ENCODE measurements around the gene PRKAA1.

PRKAA1 gene

GRCh38 chr5:40755407-40756365, 42.5 kb downstream of the PRKAA1 start, which contains the start of gene TTC33 (continued):
- TF ChIP-seq, protein P1, sequence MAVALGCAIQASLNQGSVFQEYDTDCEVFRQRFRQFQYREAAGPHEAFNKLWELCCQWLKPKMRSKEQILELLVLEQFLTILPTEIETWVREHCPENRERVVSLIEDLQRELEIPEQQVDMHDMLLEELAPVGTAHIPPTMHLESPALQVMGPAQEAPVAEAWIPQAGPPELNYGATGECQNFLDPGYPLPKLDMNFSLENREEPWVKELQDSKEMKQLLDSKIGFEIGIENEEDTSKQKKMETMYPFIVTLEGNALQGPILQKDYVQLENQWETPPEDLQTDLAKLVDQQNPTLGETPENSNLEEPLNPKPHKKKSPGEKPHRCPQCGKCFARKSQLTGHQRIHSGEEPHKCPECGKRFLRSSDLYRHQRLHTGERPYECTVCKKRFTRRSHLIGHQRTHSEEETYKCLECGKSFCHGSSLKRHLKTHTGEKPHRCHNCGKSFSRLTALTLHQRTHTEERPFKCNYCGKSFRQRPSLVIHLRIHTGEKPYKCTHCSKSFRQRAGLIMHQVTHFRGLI (tag by site-specific recombination; IDR thresholded peaks at IDR 0.05) = peak; percentile 92
- TF ChIP-seq ZNF157 (tag by site-specific recombination; IDR thresholded peaks at IDR 0.05) (no peak), MZF1 (tag by site-specific recombination; IDR thresholded peaks at IDR 0.05; ENCODE audit: borderline replicate concordance) (peak; percentile 89), ZNF837 (tag by site-specific recombination; IDR thresholded peaks at IDR 0.05) (no peak), ZNF112 (tag by site-specific recombination; IDR thresholded peaks at IDR 0.05) (no peak), ZNF266 (tag by site-specific recombination; IDR thresholded peaks at IDR 0.05; ENCODE audit: low read depth) (no peak), ZNF19 (tag by site-specific recombination; IDR thresholded peaks at IDR 0.05; ENCODE audit: low read depth) (no peak), ZNF521 (tag by site-specific recombination; IDR thresholded peaks at IDR 0.05) (no peak), INSM2 (tag by site-specific recombination; IDR thresholded peaks at IDR 0.05) (peak; percentile 49; the same call in 1 of the 2 replicates), ZNF292 (tag by site-specific recombination; IDR thresholded peaks at IDR 0.05; ENCODE audit: borderline replicate concordance, low read depth) (no peak), ZNF670 (tag by site-specific recombination; IDR thresholded peaks at IDR 0.05; ENCODE audit: low read depth) (no peak), ZNF658 (tag by site-specific recombination; IDR thresholded peaks at IDR 0.05) (no peak), ZFHX2 (tag by site-specific recombination; conservative IDR thresholded peaks at IDR 0.05) (peak; percentile 85), ZNF654 (tag by site-specific recombination; IDR thresholded peaks at IDR 0.05; ENCODE audit: low read depth) (no peak), ZNF146 (tag by site-specific recombination; IDR thresholded peaks at IDR 0.05) (no peak), ZNF114 (tag by site-specific recombination; IDR thresholded peaks at IDR 0.05) (no peak), PRDM4 (tag by site-specific recombination; IDR thresholded peaks at IDR 0.05) (no peak), ZBTB7A (tag by site-specific recombination; IDR thresholded peaks at IDR 0.05; ENCODE audit: low read depth) (no peak), MEIS1 (CRISPR knock-in tag; IDR thresholded peaks at IDR 0.05; ENCODE audit: borderline replicate concordance) (0 out of 2 replicates have a peak, but pooled peaks have one; percentile 40), GLIS2 (tag by site-specific recombination; IDR thresholded peaks at IDR 0.05) (0 out of 2 replicates have a peak, but pooled peaks have one; percentile 46), HIC1 (tag by site-specific recombination; IDR thresholded peaks at IDR 0.05) (0 out of 2 replicates have a peak, but pooled peaks have one; percentile 13), ZNF488 (tag by site-specific recombination; IDR thresholded peaks at IDR 0.05) (no peak)
- TF ChIP-seq, protein P2, sequence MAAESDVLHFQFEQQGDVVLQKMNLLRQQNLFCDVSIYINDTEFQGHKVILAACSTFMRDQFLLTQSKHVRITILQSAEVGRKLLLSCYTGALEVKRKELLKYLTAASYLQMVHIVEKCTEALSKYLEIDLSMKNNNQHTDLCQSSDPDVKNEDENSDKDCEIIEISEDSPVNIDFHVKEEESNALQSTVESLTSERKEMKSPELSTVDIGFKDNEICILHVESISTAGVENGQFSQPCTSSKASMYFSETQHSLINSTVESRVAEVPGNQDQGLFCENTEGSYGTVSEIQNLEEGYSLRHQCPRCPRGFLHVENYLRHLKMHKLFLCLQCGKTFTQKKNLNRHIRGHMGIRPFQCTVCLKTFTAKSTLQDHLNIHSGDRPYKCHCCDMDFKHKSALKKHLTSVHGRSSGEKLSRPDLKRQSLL (tag by site-specific recombination; IDR thresholded peaks at IDR 0.05) = no peak; the same call in 1 of the 2 replicates
- TF ChIP-seq, protein P3, sequence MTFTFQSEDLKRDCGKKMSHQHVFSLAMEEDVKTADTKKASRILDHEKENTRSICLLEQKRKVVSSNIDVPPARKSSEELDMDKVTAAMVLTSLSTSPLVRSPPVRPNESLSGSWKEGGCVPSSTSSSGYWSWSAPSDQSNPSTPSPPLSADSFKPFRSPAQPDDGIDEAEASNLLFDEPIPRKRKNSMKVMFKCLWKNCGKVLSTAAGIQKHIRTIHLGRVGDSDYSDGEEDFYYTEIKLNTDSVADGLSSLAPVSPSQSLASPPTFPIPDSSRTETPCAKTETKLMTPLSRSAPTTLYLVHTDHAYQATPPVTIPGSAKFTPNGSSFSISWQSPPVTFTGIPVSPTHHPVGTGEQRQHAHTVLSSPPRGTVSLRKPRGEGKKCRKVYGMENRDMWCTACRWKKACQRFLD (tag by site-specific recombination; IDR thresholded peaks at IDR 0.05) = no peak
- TF ChIP-seq, protein P4, sequence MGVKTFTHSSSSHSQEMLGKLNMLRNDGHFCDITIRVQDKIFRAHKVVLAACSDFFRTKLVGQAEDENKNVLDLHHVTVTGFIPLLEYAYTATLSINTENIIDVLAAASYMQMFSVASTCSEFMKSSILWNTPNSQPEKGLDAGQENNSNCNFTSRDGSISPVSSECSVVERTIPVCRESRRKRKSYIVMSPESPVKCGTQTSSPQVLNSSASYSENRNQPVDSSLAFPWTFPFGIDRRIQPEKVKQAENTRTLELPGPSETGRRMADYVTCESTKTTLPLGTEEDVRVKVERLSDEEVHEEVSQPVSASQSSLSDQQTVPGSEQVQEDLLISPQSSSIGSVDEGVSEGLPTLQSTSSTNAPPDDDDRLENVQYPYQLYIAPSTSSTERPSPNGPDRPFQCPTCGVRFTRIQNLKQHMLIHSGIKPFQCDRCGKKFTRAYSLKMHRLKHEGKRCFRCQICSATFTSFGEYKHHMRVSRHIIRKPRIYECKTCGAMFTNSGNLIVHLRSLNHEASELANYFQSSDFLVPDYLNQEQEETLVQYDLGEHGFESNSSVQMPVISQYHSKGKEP (tag by site-specific recombination; IDR thresholded peaks at IDR 0.05) = peak; percentile 63; the same call in 1 of the 2 replicates

Measured in HEK293 (cell line).